ENCODE data around the gene WDR33. TPM values are rescaled to one million over a fixed set of nuclear protein-coding genes. Genes with fewer than 3 reads are reported as not detected.
A peak's percentile ranks its signal among the peaks of the same experiment; 100 is the strongest.

WDR33 gene
- total RNA-seq, 1 donor from 2014 or later = 93.0 TPM

DNA sequence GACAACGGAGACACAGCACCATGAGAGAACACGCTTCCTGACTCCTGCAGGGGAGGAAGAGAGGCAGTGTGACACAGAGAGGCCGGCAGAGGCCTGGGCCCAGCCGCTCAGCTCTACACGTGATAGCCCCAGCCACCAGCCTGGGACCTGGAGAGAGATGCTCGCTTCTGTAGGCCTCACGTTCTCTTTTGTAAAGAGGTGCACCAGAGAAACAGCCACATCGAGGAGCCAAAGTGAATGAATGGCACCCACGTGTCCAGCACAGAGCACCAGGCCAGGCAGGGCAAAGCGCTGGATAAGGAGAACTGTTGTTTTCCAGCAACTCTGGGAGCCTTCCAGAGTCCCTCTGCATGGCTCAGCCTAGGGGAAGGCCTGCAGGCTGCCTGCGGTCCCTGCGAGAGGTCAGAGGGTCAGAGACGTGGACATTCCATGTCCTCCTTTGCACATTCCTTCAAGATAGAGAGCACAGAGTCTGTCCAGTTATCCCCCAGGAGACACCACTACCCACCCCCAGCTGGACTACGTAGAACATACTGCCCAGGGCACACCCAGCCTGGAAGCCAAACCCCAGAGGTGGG is 149.8 kb downstream of the WDR33 start:
- Mint-ChIP-seq H3K4me3 (no peak overlapping the region), H3K27ac (no peak overlapping the region), H3K9me3 (no peaks in the 10 kb centered on the region), H3K36me3 (ENCODE audit: low read depth) (no peaks in the 10 kb centered on the region), H3K27me3 (peaks cover 33% of the 10 kb centered on the region), H3K4me1 (peaks cover 9% of the 10 kb centered on the region)
- TF ChIP-seq, protein P1, sequence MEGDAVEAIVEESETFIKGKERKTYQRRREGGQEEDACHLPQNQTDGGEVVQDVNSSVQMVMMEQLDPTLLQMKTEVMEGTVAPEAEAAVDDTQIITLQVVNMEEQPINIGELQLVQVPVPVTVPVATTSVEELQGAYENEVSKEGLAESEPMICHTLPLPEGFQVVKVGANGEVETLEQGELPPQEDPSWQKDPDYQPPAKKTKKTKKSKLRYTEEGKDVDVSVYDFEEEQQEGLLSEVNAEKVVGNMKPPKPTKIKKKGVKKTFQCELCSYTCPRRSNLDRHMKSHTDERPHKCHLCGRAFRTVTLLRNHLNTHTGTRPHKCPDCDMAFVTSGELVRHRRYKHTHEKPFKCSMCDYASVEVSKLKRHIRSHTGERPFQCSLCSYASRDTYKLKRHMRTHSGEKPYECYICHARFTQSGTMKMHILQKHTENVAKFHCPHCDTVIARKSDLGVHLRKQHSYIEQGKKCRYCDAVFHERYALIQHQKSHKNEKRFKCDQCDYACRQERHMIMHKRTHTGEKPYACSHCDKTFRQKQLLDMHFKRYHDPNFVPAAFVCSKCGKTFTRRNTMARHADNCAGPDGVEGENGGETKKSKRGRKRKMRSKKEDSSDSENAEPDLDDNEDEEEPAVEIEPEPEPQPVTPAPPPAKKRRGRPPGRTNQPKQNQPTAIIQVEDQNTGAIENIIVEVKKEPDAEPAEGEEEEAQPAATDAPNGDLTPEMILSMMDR (IDR thresholded peaks at IDR 0.05) = no peak
- intact Hi-C loops (cut with micrococcal nuclease) = no loop called here
- DNase-seq = peak; percentile 12
- POLR2A ChIA-PET = no interaction called here
- no peak for ATAC-seq (ENCODE audit: low read depth)
- CTCF ChIA-PET = no interaction called here

DNA sequence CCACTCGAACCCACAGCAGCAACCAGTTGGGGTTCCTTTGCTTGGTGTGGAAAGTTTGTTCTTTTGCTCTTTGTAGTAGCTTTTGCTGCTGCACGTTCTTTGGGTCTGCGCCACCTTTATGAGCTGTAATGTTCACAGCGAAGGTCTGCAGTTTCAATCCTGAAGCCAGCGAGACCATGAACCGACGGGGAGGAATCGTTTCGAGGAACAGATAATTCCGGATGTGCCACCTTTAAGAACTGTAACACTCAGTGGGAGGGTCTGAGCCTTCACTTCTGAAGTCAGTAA is 150.7 kb downstream of the WDR33 start:
- H3K36me3 Mint-ChIP-seq (ENCODE audit: low read depth) = no peaks in the 10 kb centered on the region
- no peak overlapping the region for H3K27ac Mint-ChIP-seq
- TF ChIP-seq, protein P1 (IDR thresholded peaks at IDR 0.05) = no peak
- peaks cover 28% of the 10 kb centered on the region for H3K27me3 Mint-ChIP-seq
- DNase-seq (no peak), ATAC-seq (ENCODE audit: low read depth) (no peak)
- no peak overlapping the region for H3K4me3 Mint-ChIP-seq
- CTCF ChIA-PET = no interaction called here
- peaks cover 9% of the 10 kb centered on the region for H3K4me1 Mint-ChIP-seq
- no peaks in the 10 kb centered on the region for H3K9me3 Mint-ChIP-seq
- POLR2A ChIA-PET = no interaction called here
- intact Hi-C loops (cut with micrococcal nuclease) = no loop called here

- no peak for ATAC-seq (ENCODE audit: low read depth)
- ChIA-PET CTCF (interaction anchor here (0.8 kb wide), 1 partner anchor 68 kb away, joined by 3 read pairs; no protein-coding TSS in a partner anchor), POLR2A (no interaction called here)
- TF ChIP-seq, protein P1 (IDR thresholded peaks at IDR 0.05) = no peak
- Mint-ChIP-seq H3K4me3 (no peak overlapping the region), H3K4me1 (peaks cover 9% of the 10 kb centered on the region), H3K27me3 (peaks cover 23% of the 10 kb centered on the region), H3K9me3 (no peaks in the 10 kb centered on the region), H3K36me3 (ENCODE audit: low read depth) (no peaks in the 10 kb centered on the region), H3K27ac (no peak overlapping the region)
- intact Hi-C loops (cut with micrococcal nuclease) = no loop called here
- DNase-seq = no peak
Observed at GRCh38 chr2:127659408-127660290, 151.3 kb downstream of the WDR33 start.

DNA sequence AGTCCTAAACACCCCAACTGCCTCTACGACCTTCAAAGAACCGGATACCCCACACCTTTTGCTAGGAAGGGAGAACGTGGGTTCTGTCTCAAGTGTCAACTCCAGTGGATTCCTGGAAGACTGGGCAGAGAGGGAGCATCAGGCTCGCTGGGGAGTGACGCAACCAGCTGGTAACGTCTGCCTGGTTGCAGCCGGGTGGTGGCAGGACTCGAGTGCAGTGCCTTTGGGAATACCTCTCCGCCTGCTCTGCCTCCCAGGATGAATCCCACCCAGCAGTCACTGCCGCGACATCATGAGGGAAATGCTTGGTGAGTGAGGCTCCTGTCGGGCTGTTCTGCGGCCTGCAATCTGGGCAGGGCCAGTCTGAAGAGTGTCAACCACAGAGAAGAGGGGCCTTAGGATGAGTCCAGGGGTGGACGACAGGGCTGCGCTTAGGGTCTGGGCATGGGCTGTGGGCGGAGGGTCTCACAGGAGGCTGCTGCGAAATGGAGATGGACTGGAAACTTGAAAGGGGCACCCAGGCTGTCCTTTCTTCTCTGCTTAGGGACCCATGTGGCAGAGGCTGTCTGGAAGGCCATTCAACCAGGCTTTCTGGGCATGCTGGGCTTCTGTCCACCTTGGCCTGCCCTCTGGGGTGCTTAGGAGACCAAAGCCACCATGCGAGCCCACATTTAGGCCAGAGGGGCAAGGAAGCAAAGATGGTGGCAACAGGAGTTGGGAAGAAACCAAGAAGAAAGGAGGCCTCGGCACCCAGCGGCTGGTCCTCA is 152.1 kb downstream of the WDR33 start:
- no peak overlapping the region for H3K4me3 Mint-ChIP-seq
- intact Hi-C loops (cut with micrococcal nuclease) = no loop called here
- TF ChIP-seq, protein P1 (IDR thresholded peaks at IDR 0.05) = no peak
- peaks cover 9% of the 10 kb centered on the region for H3K4me1 Mint-ChIP-seq
- H3K27me3 Mint-ChIP-seq = peaks cover 20% of the 10 kb centered on the region
- ATAC-seq (ENCODE audit: low read depth) = no peak
- CTCF ChIA-PET = interaction anchor here (0.8 kb wide), 1 partner anchor 68 kb away, joined by 3 read pairs; no protein-coding TSS in a partner anchor
- no peaks in the 10 kb centered on the region for H3K36me3 Mint-ChIP-seq (ENCODE audit: low read depth)
- no peak for DNase-seq
- POLR2A ChIA-PET = no interaction called here
- H3K27ac Mint-ChIP-seq = no peak overlapping the region
- no peaks in the 10 kb centered on the region for H3K9me3 Mint-ChIP-seq

DNA sequence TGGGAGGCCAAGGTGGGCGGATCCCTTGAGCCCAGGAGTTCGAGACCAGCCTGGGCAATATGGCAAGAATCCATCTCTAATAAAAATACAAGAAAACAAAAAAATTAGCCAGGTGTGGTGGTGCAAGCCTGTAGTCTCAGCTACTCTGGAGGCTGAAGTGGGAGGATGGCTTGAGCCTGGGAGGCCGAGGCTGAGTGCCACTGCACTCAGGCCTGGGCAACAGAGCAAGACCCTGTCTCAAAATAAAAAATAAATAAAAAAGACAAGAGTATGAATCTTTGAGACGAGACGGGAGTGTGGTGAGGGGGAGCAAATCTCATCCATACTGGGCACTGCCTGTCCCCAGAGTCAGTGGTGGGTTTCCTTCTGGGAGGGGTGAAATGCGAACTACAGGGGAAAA is 152.8 kb downstream of the WDR33 start:
- no peak for DNase-seq

More for the DNA sequence above, 152.8 kb downstream of the WDR33 start:
- H3K27me3 Mint-ChIP-seq = peaks cover 13% of the 10 kb centered on the region
- H3K4me3 Mint-ChIP-seq = no peak overlapping the region
- POLR2A ChIA-PET = no interaction called here
- CTCF ChIA-PET = interaction anchor here (11.3 kb wide), 1 partner anchor 65 kb away, joined by 289 read pairs; no protein-coding TSS in a partner anchor
- no peak overlapping the region for H3K27ac Mint-ChIP-seq
- H3K36me3 Mint-ChIP-seq (ENCODE audit: low read depth) = no peaks in the 10 kb centered on the region
- TF ChIP-seq, protein P1 (IDR thresholded peaks at IDR 0.05) = no peak
- ATAC-seq (ENCODE audit: low read depth) = no peak
- peaks cover 11% of the 10 kb centered on the region for H3K4me1 Mint-ChIP-seq
- intact Hi-C loops (cut with micrococcal nuclease) = no loop called here
- H3K9me3 Mint-ChIP-seq = no peaks in the 10 kb centered on the region
